GM18511 (cell line): ENCODE results near the gene C16orf89.
"Not testable (repeated sequence)": the region's sequence is repeated elsewhere in the genome, so short reads cannot be mapped to it uniquely, and the experiment has no call there.

Experiments used
- ATAC-seq: cut with Tn5 transposase; IDR thresholded peaks from one replicate; pipeline ENCODE4 v1.9.1; 2021; ENCODE audit warnings: mild to moderate bottlenecking, moderate library complexity; ENCODE audit not compliant: unreplicated experiment

Gene C16orf89

DNA sequence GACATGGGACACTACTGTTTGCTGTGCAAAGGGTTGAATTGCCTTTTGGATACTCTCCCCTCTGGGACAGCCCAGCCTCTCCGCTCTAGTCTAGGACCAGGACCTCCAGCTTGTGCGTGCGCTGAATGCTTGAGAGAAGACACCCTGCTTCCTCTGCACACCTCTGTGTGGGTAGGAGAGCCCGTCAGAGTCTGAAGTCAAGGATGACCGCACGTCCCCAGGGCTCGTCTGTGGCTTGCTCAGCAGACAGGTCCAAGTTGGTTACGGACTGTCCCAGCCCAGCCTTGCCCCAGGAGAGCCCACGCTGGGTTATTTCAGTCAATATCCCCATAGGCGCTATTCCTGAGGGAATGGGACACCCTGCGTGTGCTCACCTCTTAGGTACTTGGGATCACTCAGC is 3.7 kb downstream of the C16orf89 start:
- peak; percentile 91 for ATAC-seq

DNA sequence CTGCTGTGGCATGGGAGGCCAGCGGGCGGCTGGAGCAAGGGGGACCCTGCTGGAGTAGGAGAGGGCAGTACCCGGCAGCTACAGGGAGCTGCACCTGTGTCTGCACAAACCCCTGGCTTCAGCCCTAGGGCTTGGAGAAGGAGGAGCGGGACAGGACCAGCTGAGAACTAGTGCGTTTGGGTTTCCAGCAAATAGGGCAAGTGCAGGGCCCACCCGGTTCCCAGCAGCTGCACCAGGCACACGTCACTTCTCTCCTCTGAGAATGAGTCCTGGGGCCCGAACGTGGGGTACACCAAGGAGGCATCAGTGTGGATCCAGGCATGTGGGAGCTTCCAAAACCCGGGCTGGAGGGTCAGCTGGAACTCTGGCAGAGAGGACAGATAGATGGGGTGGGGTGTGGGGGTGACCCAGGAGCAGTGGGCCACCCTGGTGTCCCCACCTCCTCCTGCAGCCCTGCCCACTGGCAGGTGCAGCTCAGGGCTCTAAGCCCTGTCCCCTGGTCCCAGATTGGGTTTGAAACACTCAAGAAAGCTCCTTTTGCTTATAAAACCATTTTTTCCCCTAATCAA is 5.6 kb downstream of the C16orf89 start:
- no peak for ATAC-seq

DNA sequence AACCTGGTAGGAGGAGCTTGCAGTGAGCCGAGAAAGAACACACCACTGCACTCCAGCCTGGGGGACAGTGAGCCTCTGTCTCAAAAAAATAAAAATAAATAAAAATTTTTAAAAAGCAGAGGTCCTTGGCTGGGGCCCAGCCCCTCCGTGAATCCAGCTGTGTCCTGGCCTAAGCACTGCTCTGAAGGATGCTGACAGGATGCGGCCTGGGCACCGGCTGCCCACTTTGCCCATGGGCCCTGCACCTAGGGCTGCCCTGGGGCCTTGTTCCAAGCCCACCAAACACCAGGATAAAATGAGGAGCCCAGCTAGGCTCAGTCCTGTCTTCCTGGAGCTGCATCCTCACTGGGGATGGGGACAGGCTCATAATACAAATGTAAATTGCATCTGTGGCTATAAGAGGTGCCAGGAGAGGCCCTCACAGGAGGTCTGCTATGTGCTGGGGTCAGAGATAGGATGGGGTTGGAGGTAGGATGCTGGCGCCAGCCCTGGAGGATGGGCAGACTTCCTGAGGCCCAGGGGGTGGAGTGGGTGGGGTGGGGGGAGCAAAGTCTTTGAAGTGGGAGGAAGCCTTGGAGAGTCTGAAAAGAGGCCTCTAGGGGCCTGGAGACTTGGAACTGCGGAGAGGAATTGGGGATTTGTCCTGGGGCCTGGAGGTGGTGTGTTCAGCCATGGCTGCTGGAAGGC is 6.2 kb downstream of the C16orf89 start:
- no peak for ATAC-seq

- ATAC-seq: no peak
Observed at GRCh38 chr16:5058476-5058875, 7.3 kb downstream of the C16orf89 start.

- ATAC-seq: peak; percentile 63
Observed at GRCh38 chr16:5056352-5056751, 9.4 kb downstream of the C16orf89 start.

- no peak for ATAC-seq
Observed at GRCh38 chr16:5054876-5055865, 10.6 kb downstream of the C16orf89 start.

GRCh38 chr16:5046914-5047313 is 18.8 kb downstream of the C16orf89 start:
- ATAC-seq: no peak

DNA sequence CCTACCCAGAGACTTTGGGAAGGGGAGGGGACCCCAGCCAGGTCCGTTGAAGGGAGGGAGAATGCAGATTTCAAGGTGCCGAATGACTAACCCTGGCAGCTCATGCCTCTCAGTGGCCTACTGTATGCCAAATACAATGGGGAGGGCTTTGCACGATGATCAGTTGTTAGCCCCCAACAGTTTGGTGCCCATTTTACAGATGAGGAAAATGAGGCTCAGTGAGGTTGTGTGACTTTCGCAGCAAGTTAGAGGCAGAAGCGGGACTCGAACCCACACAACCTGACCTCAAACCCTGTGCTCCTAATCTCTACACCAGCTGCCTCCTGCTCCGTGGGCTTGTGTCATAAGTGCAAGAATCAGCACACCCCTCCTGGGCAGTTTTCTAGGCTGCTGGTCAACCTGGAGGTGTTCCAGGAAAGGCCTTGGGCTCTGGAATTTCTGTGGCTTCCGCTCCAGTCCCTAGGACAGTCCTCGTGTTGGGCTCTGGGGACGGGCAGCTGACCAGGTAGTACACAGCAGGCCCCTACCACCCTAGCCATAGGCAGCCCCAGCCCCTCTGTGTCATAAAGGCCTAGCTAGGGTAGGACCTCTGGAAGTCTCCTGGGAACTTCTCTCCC is 20.1 kb downstream of the C16orf89 start:
- no peak for ATAC-seq

- not testable (repeated sequence) for ATAC-seq
Observed at GRCh38 chr16:5044581-5044980, 21.2 kb downstream of the C16orf89 start.

DNA sequence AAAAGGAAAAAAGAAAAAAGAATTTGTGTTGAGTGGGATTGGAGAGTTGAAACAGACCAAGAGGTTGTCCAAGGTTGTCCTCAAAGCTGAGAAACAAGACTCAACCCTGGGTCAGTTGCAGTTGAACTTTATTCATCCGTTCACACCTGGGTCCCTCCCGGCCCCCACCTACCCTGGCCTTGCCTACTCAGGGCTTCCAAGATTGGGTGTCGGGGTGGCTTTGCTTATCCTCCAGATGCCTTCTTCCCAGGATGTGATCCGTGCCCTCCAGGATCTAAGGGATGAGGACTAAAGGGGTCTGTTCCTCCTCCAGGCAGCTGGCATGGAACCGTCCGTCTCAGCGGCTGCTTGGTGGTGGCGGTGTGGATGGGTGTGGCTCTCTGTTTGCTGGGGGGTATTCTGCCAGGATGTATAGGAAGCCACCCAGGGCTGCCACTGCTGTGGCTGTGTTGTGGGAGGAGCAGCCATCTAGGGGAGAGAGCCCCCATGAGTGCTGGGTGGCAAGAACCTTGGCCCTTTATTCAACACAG is 21.7 kb downstream of the C16orf89 start:
- ATAC-seq: no peak

DNA sequence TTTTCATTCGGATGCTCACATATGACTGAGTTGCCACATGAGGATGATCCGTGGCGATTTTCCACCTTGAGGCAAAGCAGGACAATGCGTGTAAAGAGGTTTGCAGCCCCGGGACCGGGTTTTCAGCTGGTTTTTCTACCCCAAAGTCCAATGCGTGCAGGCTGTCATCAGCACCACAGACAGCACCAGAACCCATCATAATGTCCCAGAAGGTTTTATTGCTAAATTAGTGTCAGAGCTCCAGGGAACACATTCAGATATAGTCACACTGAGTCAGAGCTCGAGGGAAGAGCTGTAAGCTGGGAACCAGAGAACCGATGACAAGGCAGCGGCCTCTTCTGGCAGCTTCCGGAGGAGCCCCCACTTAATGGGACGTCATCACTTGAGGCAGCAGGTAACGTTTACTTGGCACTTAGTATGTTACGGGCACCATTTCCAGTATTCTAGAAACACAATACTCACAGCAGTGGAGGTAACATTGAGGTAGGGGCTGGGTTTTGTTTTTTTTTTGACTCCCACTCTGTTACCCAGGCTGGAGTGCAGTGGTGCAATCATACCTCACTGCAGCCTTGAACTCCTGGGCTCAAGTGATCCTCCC is 23.1 kb downstream of the C16orf89 start:
- ATAC-seq: no peak

DNA sequence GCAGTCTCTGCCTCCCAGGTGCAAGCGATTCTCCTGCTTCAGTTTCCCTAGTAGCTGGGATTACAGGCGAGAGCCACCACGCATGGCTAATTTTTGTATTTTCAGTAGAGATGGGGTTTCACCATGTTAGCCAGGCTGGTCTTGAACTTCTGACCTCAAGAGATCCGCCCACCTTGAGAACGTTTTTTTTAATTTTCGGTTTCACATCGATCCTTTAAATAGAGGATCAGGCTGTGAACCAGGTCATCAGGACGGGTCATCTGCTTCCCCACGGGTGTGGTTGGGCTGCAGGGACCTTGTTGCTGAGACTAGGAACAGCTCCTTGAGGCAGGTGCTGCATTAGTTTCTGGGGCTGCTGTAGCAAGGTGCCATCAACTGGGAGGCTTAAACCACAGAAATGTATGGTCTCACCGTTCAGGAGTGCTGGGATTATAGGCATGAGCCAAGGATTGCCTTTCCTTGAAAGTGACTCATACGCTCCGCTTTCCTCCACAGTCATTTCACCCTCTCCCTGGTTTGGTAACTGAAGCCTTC is 24.1 kb downstream of the C16orf89 start:
- peak; percentile 92 for ATAC-seq

GRCh38 chr16:5040451-5040850 is 25.3 kb downstream of the C16orf89 start:
- no peak for ATAC-seq

DNA sequence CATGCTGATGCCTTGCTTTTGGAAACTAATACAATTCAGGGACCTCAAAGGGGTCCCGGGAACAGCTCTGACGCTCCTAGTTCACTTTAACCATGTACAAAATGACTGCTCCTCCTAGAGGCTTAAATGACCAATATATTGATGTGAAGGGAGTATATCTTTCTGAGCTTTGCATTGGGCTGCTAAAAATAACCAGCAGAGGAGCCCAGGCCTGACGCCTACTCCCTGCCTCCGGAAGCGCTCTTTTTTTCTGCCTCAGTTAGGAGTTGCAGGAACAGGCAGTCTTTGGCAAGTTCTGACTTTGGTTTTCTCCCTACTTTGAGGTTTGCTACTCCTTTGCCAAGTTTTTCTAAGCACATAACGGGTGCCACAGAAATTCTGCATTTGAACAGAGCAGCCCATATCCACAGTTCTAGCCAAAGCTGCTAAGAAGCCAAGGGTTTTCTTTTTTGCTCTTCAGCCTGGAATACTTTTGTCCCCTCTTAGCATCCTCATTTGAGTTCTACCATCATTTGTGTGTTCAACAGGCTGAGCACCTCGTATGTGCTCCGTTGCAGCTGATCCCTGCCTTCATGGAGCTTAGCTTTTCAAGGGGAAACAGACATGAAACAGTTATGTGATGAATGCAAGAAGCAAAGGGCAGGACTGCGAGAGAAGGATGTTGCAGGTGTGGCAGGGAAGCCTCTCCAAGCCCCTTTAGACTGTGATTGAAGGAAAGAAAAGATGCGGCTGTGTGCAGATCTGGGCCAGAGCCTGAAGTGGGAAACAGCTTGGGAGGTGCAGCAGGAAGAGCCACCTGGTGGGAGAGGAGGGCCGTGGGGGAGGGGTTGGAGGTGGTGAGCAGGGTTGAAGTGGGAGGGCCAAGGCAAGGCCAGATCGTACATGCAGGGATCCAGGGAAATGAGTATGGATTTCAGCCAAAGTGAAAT is 29.3 kb downstream of the C16orf89 start:
- ATAC-seq: no peak

- ATAC-seq: no peak
Observed at GRCh38 chr16:5035909-5036227, 29.9 kb downstream of the C16orf89 start.

DNA sequence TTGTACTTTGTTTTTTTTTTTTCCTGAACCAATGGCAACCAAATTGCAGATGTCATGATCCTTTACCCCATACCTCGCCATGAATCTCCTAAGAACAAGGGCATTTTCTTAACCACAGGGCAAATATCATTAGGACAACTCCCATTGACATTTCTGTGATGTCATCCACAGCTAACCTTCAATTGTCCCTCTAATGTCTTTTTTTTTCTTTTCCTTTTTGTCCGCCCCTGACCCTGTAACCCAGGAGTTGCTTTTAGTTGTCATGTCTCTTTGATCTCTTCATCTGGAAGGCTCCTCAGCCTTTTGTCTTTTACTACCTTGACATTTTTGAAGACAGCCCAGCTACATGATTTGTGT is 31.6 kb downstream of the C16orf89 start:
- no peak for ATAC-seq

- ATAC-seq: peak; percentile 96
Observed at GRCh38 chr16:5033256-5034166, 32.2 kb downstream of the C16orf89 start, which contains the start of gene NAGPA. TSS of gene NAGPA (minus strand) at chr16:5033935. CDS start at chr16:5033914, 21 bp downstream.

- ATAC-seq: peak; percentile 5
Observed at GRCh38 chr16:5032748-5033167, 33.0 kb downstream of the C16orf89 start.
